HG02973 (cell line): Measurements from ENCODE around the gene SLC51A.
"Not testable (repeated sequence)": the region's sequence is repeated elsewhere in the genome, so short reads cannot be mapped to it uniquely, and the experiment has no call there.

ENCODE experiments used
- ATAC-seq: cut with Tn5 transposase; IDR thresholded peaks from one replicate; pipeline ENCODE4 v1.9.1; 2021; ENCODE audit warnings: moderate library complexity; ENCODE audit not compliant: unreplicated experiment

The SLC51A gene

GRCh38 chr3:196237203-196237602 lies 20.9 kb downstream of the SLC51A start:
- no peak for ATAC-seq

GRCh38 chr3:196238612-196239560 lies 22.6 kb downstream of the SLC51A start:
- no peak for ATAC-seq

GRCh38 chr3:196240424-196240823 lies 24.1 kb downstream of the SLC51A start:
- no peak for ATAC-seq

GRCh38 chr3:196241704-196242103 lies 25.4 kb downstream of the SLC51A start:
- ATAC-seq, result no peak

GRCh38 chr3:196244166-196244565 lies 27.8 kb downstream of the SLC51A start:
- ATAC-seq, result not testable (repeated sequence)

GRCh38 chr3:196246612-196247308 lies 30.4 kb downstream of the SLC51A start:
- no peak for ATAC-seq

- ATAC-seq, result no peak
Measured at GRCh38 chr3:196251918-196252317, 35.6 kb downstream of the SLC51A start.

GRCh38 chr3:196254376-196255283 lies 38.3 kb downstream of the SLC51A start:
- no peak for ATAC-seq

GRCh38 chr3:196255776-196256175 lies 39.4 kb downstream of the SLC51A start:
- no peak for ATAC-seq

GRCh38 chr3:196260784-196261183 lies 44.5 kb downstream of the SLC51A start:
- no peak for ATAC-seq

GRCh38 chr3:196263819-196264218 lies 47.5 kb downstream of the SLC51A start:
- ATAC-seq, result no peak

- ATAC-seq, result no peak
Measured at GRCh38 chr3:196268284-196269163, 52.2 kb downstream of the SLC51A start.

- ATAC-seq, result no peak
Measured at GRCh38 chr3:196270499-196270898, 54.2 kb downstream of the SLC51A start.

- ATAC-seq, result no peak
Measured at GRCh38 chr3:196272826-196273225, 56.5 kb downstream of the SLC51A start.

- ATAC-seq, result no peak
Measured at GRCh38 chr3:196273655-196274054, 57.3 kb downstream of the SLC51A start.

GRCh38 chr3:196274585-196274984 lies 58.3 kb downstream of the SLC51A start:
- ATAC-seq, result peak; percentile 77

- no peak for ATAC-seq
Measured at GRCh38 chr3:196275126-196275525, 58.8 kb downstream of the SLC51A start.

GRCh38 chr3:196280689-196281440 lies 64.5 kb downstream of the SLC51A start:
- ATAC-seq, result no peak

- ATAC-seq, result no peak
Measured at GRCh38 chr3:196281962-196282361, 65.6 kb downstream of the SLC51A start.
